Measurements from ENCODE around the gene OR8G5.
"Not testable (repeated sequence)": the region's sequence is repeated elsewhere in the genome, so short reads cannot be mapped to it uniquely, and the experiment has no call there.

OR8G5 gene, protein sequence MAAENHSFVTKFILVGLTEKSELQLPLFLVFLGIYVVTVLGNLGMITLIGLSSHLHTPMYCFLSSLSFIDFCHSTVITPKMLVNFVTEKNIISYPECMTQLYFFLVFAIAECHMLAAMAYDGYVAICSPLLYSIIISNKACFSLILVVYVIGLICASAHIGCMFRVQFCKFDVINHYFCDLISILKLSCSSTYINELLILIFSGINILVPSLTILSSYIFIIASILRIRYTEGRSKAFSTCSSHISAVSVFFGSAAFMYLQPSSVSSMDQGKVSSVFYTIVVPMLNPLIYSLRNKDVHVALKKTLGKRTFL
- long read RNA-seq, donor 1: 0 reads
- long read RNA-seq, donor 2: 0 reads
- long read RNA-seq, donor 3: 0 reads
- long read RNA-seq, donor 4: 0 reads
- long read RNA-seq, donor 5: 0 reads
- long read RNA-seq, donor 6: 0 reads
- long read RNA-seq, donor 7: 0 reads
- long read RNA-seq, donor 8: 0 reads

GRCh38 chr11:124256076-124256475 is at the start of gene OR8G5:
OR8G5 (plus strand) TSS chr11:124256376; CDS start chr11:124264932, 8,556 bp downstream.
- no peak for DNase-seq

GRCh38 chr11:124207102-124207792 is 48.9 kb upstream of the OR8G5 start:
- no peak for DNase-seq

- no peak for DNase-seq
These were observed 46.3 kb upstream of the OR8G5 start for GRCh38 chr11:124209824-124210357.

- DNase-seq: no peak
These were observed 45.8 kb upstream of the OR8G5 start for GRCh38 chr11:124210421-124210820.

DNA sequence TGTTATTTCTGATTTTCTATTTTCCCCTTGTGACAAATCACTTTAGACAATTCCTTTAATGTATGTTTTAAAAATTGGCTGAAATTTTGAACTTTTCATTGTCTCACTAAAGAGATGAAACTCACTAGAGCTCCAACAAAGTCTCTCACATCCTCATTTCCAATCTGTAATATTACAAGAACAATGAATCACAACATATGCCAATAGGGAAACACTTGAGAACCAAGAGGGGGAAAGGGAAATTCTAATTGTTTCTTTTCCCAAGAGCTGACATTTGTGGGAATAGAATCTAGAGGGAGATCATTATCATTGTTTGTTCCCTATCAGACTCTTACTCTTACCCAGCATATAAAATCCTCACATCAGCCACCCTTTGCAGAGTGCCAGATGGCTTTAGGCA is 44.9 kb upstream of the OR8G5 start:
- DNase-seq: no peak

- no peak for DNase-seq
These were observed 42.1 kb upstream of the OR8G5 start for GRCh38 chr11:124214027-124214426.

DNA sequence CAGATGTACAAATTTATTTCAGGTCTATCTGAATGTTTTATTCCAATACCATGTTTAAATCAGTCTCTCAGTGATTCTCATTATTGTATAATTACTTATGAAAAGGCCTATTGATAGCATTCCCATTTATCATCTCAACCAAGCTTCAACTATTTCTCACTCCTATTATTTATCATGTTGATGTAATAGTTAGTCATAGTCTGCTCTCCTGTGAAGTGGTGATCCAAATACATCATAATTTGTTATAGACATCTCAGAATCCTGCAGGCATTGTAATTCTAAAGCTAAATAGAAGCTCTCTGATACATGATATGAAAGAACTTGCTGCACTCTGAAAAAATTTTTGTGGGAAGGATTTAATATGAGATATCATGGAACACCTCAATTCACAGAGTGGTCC is 37.0 kb upstream of the OR8G5 start:
- no peak for DNase-seq

DNA sequence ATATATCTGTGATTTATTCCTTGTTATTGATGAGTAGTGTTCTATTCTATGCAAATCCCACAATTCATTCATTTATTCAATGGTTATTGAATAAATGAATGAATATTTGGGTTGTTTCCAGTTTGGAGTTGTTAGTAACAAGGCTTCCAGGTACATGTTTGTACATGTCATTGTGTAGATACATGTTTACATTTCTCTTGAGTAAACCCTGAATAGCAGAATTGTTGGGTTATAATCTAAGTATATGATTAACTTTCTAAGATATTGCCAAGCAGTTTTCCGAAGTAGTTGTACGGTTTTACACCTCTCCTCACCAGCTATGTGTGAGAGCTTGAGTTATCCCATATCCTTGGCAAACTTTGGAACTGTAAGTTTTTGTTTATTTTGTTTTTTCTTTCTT is 33.8 kb upstream of the OR8G5 start:
- DNase-seq: no peak

DNA sequence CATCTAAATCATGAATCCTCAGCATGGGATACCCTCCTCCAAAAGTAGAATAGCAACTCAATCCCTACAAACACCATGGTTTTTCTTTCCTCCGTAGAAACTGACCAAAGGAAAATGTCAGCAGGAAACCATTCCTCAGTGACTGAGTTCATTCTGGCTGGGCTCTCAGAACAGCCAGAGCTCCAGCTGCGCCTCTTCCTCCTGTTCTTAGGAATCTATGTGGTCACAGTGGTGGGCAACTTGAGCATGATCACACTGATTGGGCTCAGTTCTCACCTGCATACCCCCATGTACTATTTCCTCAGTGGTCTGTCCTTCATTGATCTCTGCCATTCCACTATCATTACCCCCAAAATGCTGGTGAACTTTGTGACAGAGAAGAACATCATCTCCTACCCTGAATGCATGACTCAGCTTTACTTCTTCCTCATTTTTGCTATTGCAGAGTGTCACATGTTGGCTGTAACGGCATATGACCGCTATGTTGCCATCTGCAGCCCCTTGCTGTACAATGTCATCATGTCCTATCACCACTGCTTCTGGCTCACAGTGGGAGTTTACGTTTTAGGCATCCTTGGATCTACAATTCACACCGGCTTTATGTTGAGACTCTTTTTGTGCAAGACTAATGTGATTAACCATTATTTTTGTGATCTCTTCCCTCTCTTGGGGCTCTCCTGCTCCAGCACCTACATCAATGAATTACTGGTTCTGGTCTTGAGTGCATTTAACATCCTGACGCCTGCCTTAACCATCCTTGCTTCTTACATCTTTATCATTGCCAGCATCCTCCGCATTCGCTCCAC is 31.4 kb upstream of the OR8G5 start:
- not testable (repeated sequence) for DNase-seq

GRCh38 chr11:124225471-124225870 is 30.7 kb upstream of the OR8G5 start:
- DNase-seq: no peak

GRCh38 chr11:124233376-124233775 is 22.8 kb upstream of the OR8G5 start:
- DNase-seq: no peak

DNA sequence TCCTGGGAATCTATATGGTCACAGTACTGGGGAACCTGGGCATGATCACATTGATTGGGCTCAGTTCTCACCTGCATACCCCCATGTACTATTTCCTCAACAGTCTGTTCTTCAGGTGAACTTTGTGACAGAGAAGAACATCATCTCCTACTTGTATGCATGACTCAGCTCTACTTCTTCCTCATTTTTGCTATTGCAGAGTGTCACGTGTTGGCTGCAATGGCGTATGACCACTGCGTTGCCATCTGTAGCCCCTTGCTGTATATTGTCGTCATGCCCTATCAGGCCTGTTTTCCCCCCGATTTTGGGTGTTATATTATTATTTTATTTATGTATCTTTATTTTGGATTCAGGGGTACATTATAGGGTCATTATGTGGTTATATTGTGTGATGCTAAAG is 17.7 kb upstream of the OR8G5 start:
- no peak for DNase-seq

DNA sequence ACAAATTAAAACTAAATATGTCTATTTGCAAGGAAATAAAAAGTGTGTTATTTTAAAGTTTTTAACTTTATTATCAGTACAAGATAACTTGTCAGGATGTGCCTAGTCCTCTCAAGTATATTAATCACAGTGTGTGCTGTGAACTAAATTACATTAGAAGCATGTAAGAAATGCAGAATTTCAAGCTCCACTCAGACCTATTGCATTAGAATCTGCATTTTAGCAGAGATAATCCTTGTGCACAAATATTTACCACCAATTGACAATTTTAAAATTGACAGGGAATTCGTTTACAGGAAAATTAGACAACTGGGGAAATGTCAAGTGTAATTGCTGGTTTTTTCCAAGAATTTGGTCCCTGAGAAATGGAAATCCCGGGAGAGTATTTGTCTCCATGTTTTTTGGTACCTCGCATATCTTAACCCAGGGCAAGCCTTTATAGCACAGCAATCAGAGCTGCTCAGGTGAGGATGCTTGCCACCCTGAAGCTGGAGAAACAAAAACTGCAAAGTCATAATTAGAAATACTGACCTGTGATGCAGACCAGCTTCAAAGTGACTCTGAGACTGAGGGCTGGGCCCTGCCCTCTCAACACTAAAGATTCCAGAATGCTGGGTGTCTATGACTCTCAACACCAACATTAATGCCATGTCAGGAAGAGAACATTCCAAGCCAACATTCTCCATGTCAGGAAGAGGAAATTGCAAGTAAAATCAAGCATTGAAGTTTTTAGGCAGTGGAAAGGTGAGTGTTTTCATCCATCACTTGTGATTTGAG is 15.4 kb upstream of the OR8G5 start, which contains the start of gene OR8G1:
Gene OR8G1, plus strand, starts transcription at position 475 of the 777 bp plus-strand sequence. CDS start 8,581 bp downstream, outside the sequence.
- DNase-seq: no peak

GRCh38 chr11:124249869-124250268 is 6.3 kb upstream of the OR8G5 start:
- not testable (repeated sequence) for DNase-seq

DNA sequence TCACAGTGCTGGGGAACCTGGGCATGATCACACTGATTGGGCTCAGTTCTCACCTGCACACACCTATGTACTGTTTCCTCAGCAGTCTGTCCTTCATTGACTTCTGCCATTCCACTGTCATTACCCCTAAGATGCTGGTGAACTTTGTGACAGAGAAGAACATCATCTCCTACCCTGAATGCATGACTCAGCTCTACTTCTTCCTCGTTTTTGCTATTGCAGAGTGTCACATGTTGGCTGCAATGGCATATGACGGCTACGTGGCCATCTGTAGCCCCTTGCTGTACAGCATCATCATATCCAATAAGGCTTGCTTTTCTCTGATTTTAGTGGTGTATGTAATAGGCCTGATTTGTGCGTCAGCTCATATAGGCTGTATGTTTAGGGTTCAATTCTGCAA is 8.9 kb downstream of the OR8G5 start:
- not testable (repeated sequence) for DNase-seq

DNA sequence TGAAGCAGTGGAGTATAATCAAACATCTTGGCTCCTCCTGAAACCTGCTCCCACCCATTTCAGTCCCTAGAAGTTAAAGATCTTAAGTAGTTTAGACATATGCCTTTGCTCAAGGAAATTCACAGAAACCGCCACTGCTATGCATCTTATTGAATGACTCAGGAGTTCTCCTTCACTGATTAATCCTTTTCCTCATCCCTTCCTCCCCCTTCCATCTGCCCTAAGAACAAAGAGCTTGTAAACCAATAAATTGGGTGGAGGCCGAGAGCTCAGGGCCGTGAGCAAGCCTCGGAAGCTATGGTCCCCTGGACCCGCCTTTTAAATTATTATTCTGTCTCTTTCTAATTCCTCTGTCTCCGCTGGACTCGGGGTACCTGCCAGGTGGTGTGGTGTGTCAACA is 14.7 kb downstream of the OR8G5 start:
- DNase-seq: not testable (repeated sequence)

DNA sequence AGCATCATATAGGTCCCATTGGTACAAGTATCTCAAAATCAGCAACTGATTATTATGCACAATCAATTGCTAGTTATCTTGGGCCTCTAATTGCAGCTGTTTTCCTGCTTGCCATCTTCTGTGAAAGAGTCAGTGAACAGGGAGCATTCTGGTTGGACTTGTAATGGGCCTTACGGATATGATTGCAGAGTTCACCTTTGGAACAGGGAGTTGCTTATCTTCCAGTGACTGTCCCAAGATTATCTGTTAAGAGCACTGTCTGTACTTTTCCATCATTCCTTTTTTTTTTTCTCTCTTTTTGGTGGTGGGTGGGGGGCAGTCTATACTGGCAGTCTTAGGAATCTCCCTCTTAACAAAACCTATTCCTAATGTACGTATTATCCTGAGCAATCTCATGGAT is 17.8 kb downstream of the OR8G5 start:
- DNase-seq: no peak

GRCh38 chr11:124276081-124276480 is 19.9 kb downstream of the OR8G5 start:
- no peak for DNase-seq

DNA sequence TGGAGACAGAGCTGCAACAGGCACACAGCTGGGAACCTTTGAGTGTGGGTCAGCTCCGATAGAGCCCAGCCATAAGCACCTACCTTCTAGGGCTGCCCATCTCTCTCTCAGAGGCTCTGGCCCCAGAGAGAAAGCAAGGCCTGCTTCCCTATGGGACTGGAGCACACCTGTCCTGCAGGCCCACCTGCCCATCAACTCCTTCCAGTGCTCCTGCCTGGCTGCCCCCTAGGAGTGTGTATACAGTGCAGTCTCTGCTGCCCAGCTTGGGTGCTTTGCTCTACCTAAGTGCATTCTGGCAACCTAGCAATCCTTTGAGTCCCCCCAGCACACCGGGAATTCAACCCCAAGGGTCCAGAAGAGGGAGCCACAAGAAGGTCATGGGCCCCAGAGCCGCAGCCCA is 21.0 kb downstream of the OR8G5 start:
- no peak for DNase-seq

DNA sequence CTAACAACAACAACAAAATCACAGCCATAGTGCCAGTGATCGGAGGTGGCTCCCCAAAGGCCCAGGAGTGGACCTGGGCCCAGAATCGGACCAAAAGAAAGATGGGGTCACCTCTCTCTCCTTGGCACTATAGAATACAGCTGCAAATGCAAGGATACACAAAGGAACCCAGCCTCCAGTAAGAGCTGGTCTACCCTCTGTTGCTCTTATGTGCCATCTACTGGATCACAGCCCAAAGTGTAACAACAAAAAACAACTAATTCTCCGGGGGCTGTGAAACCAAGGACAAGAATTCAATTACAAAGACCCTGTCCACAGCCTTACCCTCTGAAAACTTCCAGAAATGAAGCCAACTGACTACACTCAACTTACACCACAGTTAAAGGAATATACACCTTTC is 21.6 kb downstream of the OR8G5 start:
- DNase-seq: no peak

DNA sequence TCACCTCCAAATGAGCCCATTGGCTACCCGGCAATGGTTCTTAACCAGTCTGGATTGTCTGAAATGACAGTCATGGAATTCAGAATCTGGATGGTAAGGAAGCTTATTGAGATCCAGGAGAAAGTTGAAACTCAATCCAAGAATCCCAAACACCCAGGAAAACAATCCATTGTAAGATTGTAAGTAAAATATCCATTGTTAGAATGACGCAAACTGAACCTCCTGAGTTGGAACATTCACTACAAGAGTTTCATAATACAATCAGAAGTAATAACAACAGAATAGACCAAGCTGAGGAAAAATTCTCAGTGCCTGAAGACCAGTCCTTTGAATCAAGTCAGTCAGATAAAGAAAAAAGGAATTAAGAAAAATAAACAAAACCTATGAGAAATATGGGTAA is 22.1 kb downstream of the OR8G5 start:
- DNase-seq: no peak
